Body of pancreas (tissue), 4 donors: ENCODE results near the gene DNM3.

Experiments
- CTCF ChIP-seq, 7 experiments: fragments of 450-650 bp in 4 of 7; fragments of 200-600 bp in 3 of 7; sonication (generic) in 3 of 7; IDR thresholded peaks; one replicate each; pipeline ENCODE4 v1.5.1; 2016 to 2019; ENCODE audit warnings: antibody characterized with exemption in 7 of 7
- POLR2A ChIP-seq, 3 donors: fragments of 450-650 bp; IDR thresholded peaks; one replicate each; pipeline ENCODE4 v1.6.1; 2016; ENCODE audit warnings: antibody characterized with exemption in 3 of 3, mild to moderate bottlenecking in 2 of 3

GRCh38 chr1:171868217-171868803 is 27.0 kb downstream of the DNM3 start:
- TF ChIP-seq CTCF (IDR thresholded peaks at IDR 0.05) (no peak), POLR2A (IDR thresholded peaks at IDR 0.05) (no peak)
